Muscle of arm (tissue), 12 donors: ENCODE results near the gene CREG1. TPM values are rescaled to one million over a fixed set of nuclear protein-coding genes. Genes with fewer than 3 reads are reported as not detected.

ENCODE experiments used
- DNase-seq: peaks from one replicate; pipeline ENCODE4 v3.0.0-alpha.2; 2013
- polyA plus RNA-seq, 12 donors: library from polyadenylated mRNA; unstranded; fragments of 120-200 nt; gene quantifications; one replicate each; pipeline ENCODE4 v1.2.1, GENCODE V29; 2013; ENCODE audit not compliant: insufficient read length in 12 of 12

The CREG1 gene
- polyA plus RNA-seq, 12 donors, result 23.7 to 46.7 (median 36.3) TPM; not detected in 1

GRCh38 chr1:167510881-167511280 lies 42.7 kb downstream of the CREG1 start:
- DNase-seq, result no peak

DNA sequence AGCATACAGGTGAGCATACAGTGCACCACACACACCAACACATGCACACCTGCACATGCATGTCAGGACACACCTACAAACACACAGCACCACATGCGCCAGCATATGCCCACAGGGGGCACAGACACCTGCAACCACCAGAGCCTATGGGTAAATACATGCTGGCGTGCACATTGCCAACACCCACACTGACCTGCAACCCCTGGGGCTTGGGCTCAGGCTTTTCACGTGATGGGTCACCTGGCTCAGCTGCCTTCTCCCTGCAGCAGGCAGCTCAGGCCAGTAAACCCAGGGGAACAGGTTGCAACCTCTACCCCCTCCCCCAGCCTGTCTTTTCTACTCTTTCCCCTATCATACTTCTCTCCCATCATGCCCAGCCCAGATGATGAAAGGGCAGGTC lies 43.3 kb downstream of the CREG1 start:
- DNase-seq, result no peak

DNA sequence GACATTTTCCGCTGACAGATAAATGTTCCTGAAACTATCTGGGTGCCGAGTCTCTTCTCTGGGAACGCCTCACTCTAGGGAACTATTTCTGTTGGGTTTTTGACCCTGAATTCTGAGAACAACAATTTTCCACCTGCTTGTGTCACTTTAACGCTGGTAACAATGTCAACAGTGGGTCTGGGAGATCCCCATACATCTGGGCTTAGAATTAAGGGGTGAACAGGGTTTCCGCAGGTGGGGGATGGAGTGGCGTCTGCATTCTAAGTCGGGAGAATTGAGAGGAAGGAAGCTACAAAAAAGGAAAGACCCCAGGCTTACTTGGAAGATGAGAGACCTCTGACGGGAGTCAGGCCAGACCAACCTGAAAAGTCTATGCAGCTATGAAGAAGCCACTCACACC lies 44.0 kb downstream of the CREG1 start:
- DNase-seq, result no peak

DNA sequence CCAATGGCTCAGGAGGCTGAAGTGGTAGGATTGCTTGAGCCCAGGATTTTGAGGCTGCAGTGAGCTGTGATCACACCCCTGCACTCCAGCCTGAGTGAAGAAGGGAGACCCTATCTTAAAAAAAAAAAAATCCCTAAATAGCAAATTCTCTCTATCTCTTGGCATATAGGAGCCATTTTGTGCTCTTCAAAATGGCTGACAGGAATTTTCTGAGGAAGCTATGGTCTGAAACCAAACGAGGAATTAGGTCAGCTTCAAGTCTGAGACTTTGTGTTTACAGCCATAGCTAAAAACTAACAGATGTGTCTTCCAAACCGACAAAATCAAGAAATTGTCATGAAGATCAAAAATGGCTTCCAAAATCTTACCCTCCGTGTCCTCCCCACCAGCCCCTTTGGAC lies 45.8 kb downstream of the CREG1 start:
- DNase-seq, result no peak

DNA sequence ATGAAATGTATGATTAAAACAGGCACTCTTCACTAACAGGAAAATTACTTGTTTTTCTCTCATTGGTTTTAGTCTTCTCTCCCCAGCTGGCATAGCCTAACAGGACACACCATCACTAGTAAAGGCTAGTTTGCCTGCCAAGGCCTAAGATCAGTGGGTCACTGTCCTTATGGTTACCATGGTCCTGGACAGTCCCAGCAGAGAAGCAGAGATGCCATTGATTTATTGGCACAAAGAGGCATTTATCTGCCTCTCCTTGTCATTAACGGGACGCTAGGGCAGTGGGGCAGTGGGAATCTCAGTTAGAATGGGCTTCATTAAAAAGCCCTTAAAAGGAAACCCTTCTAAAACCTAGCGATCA lies 49.1 kb downstream of the CREG1 start:
- DNase-seq, result no peak

- no peak for DNase-seq
These were observed 49.7 kb downstream of the CREG1 start for GRCh38 chr1:167503626-167504466.

GRCh38 chr1:167502719-167503462 lies 50.7 kb downstream of the CREG1 start:
- no peak for DNase-seq

GRCh38 chr1:167502192-167502551 lies 51.4 kb downstream of the CREG1 start:
- no peak for DNase-seq

GRCh38 chr1:167501515-167502191 lies 51.9 kb downstream of the CREG1 start:
- DNase-seq, result no peak

DNA sequence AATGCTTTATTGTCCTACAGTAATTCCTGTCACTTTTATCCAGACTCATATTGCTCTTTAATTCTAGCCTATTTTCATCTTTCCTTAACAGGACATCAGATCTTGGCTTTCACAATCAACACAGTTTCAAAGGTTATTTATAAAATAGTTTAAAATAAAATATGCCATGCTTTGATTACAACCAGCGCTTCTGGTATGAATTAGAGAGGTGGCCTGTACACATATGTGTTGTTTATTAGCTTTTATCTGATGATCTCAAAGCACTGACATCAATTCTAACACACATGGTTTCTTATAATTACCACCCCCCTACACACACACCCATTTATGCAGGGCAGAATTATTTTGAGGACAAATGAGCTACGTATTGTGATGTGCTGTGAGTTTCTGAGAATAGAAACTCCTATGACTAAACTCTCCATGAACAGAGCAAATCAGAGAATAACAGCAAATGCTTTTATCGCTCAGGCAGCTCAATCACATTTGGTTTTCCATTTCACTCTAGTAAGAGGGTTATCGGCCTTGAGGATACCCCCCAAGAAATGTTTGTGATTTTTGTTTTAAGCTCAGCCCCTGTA lies 53.2 kb downstream of the CREG1 start:
- DNase-seq, result no peak

DNA sequence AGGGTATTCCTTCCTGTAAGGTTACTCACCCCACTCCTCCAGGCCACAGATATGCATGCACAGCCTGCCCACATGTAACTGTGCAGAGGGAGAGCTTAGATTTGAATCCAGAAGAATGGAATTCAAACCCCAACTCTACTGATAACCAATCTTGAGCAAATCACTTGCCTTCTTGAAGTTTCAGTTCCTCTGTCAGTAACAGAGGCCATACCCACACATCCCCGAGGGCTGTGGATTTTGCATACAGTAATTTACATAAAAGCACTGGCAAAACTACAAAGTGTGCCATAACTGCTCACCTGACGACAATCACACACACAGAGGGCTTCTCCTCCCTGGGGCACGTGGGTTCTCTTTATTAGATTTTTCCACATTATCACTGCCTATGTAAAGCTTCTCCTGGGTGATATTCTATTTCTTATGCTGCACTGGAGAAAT lies 53.9 kb downstream of the CREG1 start:
- DNase-seq, result no peak

GRCh38 chr1:167499106-167499505 lies 54.5 kb downstream of the CREG1 start:
- DNase-seq, result no peak

DNA sequence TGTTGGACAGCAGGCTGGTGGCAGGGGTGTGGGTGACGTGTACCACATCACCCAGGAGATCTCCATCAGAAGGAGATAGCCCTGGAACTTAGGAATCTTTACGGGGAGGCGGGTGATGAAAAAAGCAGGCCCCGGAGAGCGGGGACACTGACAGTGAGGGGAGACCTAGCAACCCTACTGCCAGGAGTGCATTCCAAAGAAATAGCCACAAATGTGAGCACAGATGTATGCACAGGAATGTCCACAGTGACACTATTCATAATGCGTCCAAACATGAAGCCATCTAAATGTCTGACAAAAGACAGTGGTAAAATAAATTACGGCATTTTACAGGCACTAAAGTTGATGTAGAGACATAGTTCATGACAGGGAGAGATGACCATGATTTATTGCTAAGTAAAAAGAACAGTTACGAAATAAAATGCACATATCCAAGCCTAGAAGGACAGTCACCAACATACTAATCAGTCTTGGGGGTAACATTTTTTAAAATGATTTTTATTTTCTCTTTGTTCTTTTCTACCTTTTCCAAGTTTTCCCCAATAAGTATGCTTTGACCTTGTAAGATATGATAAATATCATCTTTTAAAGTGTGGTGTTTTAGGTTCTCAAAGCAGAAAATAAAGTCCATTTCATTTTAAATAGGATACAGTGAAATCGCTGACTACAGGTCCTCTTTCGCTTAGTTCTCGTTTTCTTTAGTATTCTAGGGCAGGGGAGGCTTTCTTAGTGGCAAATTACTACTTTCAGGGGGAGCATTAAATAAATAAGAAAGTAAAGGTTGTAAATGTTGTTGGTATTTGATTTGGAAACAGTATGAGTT lies 56.6 kb downstream of the CREG1 start:
- no peak for DNase-seq

GRCh38 chr1:167493372-167493771 lies 60.2 kb downstream of the CREG1 start:
- DNase-seq, result no peak

GRCh38 chr1:167492481-167492910 lies 61.1 kb downstream of the CREG1 start:
- DNase-seq, result no peak

DNA sequence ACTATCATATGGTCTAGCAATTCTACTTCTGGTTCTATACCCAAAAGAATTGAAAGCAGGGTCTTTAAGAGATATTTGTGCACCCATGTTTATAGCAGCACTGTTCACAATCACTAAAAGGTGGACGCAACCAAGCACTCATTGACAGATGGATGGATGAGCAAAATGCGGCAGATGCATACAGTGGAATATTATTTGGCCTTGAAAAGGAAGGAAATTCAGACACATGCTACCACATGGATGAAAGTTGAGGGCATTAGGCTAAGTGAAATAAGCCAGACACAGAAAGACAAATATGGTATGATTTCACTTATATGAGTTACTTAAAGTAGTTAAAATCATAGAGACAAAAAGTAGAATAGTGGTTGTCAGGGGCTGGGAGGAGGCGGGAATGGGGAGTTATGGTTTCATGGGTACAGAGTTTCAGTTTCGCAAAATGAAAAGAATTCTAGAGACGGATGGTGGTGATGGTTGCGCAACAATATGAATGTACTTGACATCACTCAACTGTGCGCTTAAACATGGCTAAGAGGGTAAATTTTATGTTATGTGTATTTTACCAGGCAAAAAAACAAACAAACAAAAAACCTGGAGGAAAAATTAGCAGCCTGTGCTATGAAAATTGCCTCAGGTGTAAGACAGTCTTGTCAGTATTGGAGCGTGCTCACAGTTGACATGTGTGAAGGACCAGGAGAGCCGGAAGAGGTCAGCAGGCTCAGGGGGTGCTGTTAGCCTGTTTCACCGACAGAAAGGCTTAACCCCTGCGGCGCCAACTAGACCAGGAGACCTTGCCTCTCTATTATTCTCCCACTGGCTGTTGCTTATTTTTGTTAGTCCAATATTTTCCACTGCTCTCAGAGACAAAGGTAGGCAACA lies 61.7 kb downstream of the CREG1 start:
- no peak for DNase-seq
